OCI-LY3 (cell line): ENCODE results near the gene CCDC6.
A peak's percentile ranks its signal among the peaks of the same experiment; 100 is the strongest.

Source experiments
- H2AFZ ChIP-seq: fragments of 200-600, 300-600 bp; shearing (Covaris generic); 2 replicates; pipeline ENCODE4 v1.6.0; 2014; ENCODE audit warnings: antibody characterized with exemption, low read depth, low read length
- H3K27ac ChIP-seq: fragments of 200-600, 300-600 bp; sonication (generic); 2 replicates; pipeline ENCODE4 v1.5.1; 2014; ENCODE audit warnings: mild to moderate bottlenecking, low read length, moderate library complexity, mixed read lengths
- H3K27me3 ChIP-seq: fragments of 200-600, 300-600 bp; sonication (generic); 2 replicates; pipeline ENCODE4 v1.6.1; 2014; ENCODE audit warnings: low read depth, low read length, mixed read lengths
- H3K36me3 ChIP-seq: fragments of 200-600, 300-600 bp; sonication (generic); replicated peaks from 2 replicates; pipeline ENCODE3; 2014; ENCODE audit warnings: low read depth, low read length, mixed read lengths
- H3K4me1 ChIP-seq: fragments of 300-600, 200-600 bp; sonication (generic); 2 replicates; pipeline ENCODE4 v1.6.1; 2014; ENCODE audit warnings: low read length, mixed read lengths
- H3K4me2 ChIP-seq: fragments of 200-600, 300-600 bp; sonication (generic); 2 replicates; pipeline ENCODE4 v1.6.1; 2014; ENCODE audit warnings: low read length, mixed read lengths
- H3K4me3 ChIP-seq: fragments of 300-600, 200-600 bp; sonication (generic); 2 replicates; pipeline ENCODE4 v1.5.1; 2014; ENCODE audit warnings: antibody characterized with exemption, mild to moderate bottlenecking, low read length, moderate library complexity
- H3K79me2 ChIP-seq: fragments of 300-600, 200-600 bp; shearing (Covaris generic); 2 replicates; pipeline ENCODE4 v1.6.1; 2014; ENCODE audit warnings: mild to moderate bottlenecking, low read length, mixed read lengths
- H3K9ac ChIP-seq: fragments of 300-600, 200-600 bp; shearing (Covaris generic); 2 replicates; pipeline ENCODE4 v1.6.0; 2014; ENCODE audit warnings: mild to moderate bottlenecking, low read length, moderate library complexity
- H3K9me3 ChIP-seq: fragments of 200-600, 300-600 bp; shearing (Covaris generic); 2 replicates; pipeline ENCODE4 v1.6.1; 2014; ENCODE audit warnings: low read length, mixed read lengths; ENCODE audit not compliant: insufficient read depth
- H4K20me1 ChIP-seq: fragments of 200-600, 300-600 bp; sonication (generic); 2 replicates; pipeline ENCODE4 v1.6.1; 2016; ENCODE audit warnings: low read length, mixed read lengths; ENCODE audit not compliant: insufficient read depth
- EZH2phosphoT487 ChIP-seq: fragments of 200-600 bp; shearing (Covaris generic); IDR thresholded peaks from 2 replicates; pipeline ENCODE4 v1.6.1; 2018; ENCODE audit warnings: antibody characterized with exemption, mixed run types, low read depth
- TF ChIP-seq, protein P1 (sequence below): fragments of 200-600, 300-600 bp; sonication (generic); IDR thresholded peaks from 2 replicates; pipeline ENCODE4 v1.5.1; 2014; ENCODE audit warnings: antibody characterized with exemption, low read length, low read depth

The CCDC6 gene

GRCh38 chr10:59910867-59911266, 4.5 kb upstream of the CCDC6 start:
- Histone ChIP-seq H3K4me2 (no peak overlapping the region), H3K79me2 (peaks cover 4% of the 10 kb centered on the region), H3K27ac (no peak overlapping the region), H4K20me1 (no peaks in the 10 kb centered on the region), H3K9ac (no peak overlapping the region), H3K27me3 (no peaks in the 10 kb centered on the region), H2AFZ (no peak overlapping the region), H3K4me3 (no peak overlapping the region), H3K9me3 (peaks cover 12% of the 10 kb centered on the region; the same call in 1 of the 2 replicates), H3K36me3 (no peaks in the 10 kb centered on the region), H3K4me1 (peaks cover 22% of the 10 kb centered on the region)
- TF ChIP-seq, protein P1, sequence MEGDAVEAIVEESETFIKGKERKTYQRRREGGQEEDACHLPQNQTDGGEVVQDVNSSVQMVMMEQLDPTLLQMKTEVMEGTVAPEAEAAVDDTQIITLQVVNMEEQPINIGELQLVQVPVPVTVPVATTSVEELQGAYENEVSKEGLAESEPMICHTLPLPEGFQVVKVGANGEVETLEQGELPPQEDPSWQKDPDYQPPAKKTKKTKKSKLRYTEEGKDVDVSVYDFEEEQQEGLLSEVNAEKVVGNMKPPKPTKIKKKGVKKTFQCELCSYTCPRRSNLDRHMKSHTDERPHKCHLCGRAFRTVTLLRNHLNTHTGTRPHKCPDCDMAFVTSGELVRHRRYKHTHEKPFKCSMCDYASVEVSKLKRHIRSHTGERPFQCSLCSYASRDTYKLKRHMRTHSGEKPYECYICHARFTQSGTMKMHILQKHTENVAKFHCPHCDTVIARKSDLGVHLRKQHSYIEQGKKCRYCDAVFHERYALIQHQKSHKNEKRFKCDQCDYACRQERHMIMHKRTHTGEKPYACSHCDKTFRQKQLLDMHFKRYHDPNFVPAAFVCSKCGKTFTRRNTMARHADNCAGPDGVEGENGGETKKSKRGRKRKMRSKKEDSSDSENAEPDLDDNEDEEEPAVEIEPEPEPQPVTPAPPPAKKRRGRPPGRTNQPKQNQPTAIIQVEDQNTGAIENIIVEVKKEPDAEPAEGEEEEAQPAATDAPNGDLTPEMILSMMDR: no peak
- no peak for TF ChIP-seq EZH2phosphoT487

DNA sequence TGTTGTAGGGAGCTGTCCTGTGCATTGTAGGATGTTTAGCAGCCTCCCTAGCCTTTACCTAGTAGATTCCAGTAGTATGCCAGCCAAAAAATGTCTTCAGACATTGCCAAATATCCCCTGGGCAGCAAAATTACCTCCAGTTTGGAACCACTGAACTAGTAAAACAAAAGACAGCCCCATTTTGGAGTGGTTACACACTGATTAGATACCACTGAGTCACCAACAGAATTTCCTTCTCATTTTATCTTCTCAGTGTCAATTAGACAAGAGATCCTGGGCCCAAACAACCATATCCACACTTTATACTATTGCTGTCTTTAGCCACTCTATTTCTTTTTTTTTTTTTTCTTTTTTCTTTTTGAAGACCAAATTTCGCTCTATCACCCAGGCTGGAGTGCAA, 3.5 kb upstream of the CCDC6 start:
- no peak overlapping the region for H3K4me2 ChIP-seq
- no peak overlapping the region for H3K4me3 ChIP-seq
- H4K20me1 ChIP-seq: peaks cover under 1% of the 10 kb centered on the region
- no peaks in the 10 kb centered on the region for H3K36me3 ChIP-seq
- H3K79me2 ChIP-seq: peaks cover 14% of the 10 kb centered on the region
- H2AFZ ChIP-seq: no peak overlapping the region
- peaks cover 22% of the 10 kb centered on the region for H3K4me1 ChIP-seq
- no peaks in the 10 kb centered on the region for H3K27me3 ChIP-seq
- no peak overlapping the region for H3K9ac ChIP-seq
- H3K9me3 ChIP-seq: peaks cover 12% of the 10 kb centered on the region; the same call in 1 of the 2 replicates
- no peak for TF ChIP-seq EZH2phosphoT487
- TF ChIP-seq, protein P1: no peak
- H3K27ac ChIP-seq: no peak overlapping the region

GRCh38 chr10:59908808-59909143, 2.4 kb upstream of the CCDC6 start:
- Histone ChIP-seq H3K27ac (no peak overlapping the region), H3K4me1 (peaks cover 30% of the 10 kb centered on the region), H3K79me2 (peaks cover 25% of the 10 kb centered on the region), H3K27me3 (no peaks in the 10 kb centered on the region), H3K9me3 (peaks cover 3% of the 10 kb centered on the region; the same call in 1 of the 2 replicates), H3K9ac (no peak overlapping the region), H2AFZ (peak overlapping the region; percentile 31), H3K4me2 (peak overlapping the region; percentile 85), H4K20me1 (peaks cover 11% of the 10 kb centered on the region), H3K36me3 (no peaks in the 10 kb centered on the region), H3K4me3 (peak overlapping the region; percentile 97)
- TF ChIP-seq, protein P1: no peak
- no peak for TF ChIP-seq EZH2phosphoT487

DNA sequence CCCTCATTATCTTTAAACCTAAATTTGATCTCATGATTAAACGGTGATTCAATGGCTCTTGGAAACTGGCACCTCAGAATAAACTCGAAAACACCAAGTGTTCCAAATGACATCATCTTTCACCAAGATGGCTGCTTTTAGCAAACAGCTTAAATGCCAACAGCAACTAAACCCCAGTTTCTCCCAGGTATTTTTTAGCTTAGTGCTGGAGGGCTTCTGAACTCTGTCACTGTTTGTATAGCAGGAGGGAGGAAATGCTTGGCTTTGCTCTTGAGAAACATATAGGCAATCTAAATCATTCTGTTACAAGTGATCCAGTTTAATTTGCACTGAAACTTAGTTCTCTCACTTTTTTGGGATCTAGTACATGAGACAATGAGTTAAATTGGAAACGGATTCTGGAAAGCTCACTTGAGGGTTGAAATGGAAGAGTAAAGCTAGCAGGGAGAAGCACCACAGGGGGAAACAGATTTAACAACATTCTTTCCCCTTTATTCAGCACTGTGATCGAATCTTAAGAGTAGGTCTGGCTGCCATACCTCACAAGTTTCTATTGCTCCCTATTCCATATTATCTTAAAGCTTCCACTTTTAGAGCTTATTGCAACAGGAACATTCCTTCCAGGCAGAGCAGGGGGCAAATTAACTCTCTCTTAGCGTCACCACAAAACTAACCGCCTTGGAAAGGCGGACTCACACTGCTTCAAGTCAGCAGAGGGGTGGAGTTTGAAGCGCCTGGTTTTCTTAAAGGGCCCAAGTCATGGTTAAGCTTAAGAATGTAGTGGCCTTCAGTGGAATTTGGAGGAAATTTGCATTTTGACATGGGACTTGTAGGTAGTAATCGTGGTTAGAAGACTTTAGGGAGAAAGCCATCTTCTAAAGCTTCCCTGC, 1.8 kb upstream of the CCDC6 start:
- Histone ChIP-seq H3K36me3 (no peaks in the 10 kb centered on the region), H3K4me2 (peak overlapping the region; percentile 85), H3K9ac (peak overlapping the region; percentile 71), H3K79me2 (peaks cover 31% of the 10 kb centered on the region), H4K20me1 (peaks cover 17% of the 10 kb centered on the region), H3K4me1 (peaks cover 31% of the 10 kb centered on the region), H3K9me3 (no peaks in the 10 kb centered on the region), H3K4me3 (peak overlapping the region; percentile 97), H3K27ac (peak overlapping the region; percentile 88), H3K27me3 (no peaks in the 10 kb centered on the region), H2AFZ (peak overlapping the region; percentile 82)
- no peak for TF ChIP-seq EZH2phosphoT487
- TF ChIP-seq, protein P1: no peak
